ENCODE measurements around the gene SMG6.

Gene SMG6

DNA sequence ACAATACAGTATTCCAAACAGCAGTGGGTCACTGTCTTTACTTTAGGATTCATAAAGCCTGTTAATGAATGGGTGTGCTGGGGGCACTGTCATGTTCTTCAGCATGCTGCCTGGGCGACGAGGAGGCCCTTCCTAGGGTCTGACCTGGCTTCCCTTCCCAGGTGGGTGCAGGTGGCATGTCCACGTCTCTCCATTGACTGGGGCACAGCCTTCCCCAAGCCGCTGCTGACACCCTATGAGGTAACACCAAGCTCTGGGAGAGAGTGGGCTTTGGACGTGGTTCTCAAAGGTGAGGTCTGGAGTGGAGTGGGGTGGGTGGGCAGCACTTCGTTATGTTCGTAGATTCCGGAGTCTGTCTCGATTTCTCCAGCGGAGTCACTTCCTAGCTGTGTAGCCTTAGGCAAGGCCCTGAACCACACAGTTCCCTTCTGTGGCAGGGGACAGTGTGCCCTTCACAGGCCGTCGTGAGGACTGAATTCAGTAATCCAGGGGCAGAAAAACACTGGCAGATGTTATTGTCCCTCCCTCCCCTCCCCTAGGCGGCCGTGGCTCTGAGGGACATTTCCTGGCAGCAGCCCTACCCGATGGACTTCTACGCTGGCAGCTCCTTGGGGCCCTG is 262.5 kb downstream of the SMG6 start:
- DNase-seq: no peak

DNA sequence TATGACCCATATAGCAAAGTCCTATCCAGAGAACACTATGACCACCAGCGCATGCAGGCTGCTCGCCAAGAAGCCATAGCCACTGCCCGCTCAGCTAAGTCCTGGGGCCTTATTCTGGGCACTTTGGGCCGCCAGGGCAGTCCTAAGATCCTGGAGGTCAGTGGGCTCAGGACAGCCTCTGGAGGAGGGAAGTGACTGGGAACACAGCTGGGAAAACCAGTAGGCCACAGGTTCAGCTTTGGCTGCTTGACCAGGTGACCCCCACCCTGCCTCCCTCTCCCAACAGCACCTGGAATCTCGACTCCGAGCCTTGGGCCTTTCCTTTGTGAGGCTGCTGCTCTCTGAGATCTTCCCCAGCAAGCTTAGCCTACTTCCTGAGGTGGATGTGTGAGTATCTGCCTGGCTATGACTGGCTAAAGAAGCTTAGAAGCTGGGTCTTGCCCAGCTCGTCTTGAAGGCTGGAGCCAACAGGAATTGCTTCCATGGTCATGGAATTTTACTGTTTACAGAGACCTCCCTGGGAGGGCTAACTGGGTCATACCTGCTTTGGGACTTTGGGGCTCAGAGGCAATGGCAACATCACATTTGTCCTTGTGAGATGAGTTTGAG is 263.3 kb downstream of the SMG6 start:
- DNase-seq: no peak

DNA sequence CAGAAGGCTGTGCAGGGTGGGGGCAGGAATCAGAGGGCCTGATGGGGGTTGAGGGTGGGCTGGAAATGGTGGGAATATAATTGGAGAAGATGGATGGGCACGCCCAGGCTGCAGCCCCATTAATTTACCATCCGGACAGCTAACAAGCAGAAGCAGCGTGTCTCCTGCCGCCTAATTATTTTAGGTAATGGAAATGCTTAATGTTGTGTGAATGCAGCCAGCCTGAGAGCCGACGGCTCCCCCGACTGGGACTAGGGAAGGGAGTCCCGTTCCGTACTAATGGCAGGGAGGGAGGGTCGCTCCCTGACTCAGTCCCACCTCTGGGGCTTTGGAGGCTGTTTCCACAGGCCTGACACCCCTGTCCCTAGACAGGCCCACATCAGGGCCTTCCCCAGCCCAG is 266.4 kb downstream of the SMG6 start:
- no peak for DNase-seq

DNA sequence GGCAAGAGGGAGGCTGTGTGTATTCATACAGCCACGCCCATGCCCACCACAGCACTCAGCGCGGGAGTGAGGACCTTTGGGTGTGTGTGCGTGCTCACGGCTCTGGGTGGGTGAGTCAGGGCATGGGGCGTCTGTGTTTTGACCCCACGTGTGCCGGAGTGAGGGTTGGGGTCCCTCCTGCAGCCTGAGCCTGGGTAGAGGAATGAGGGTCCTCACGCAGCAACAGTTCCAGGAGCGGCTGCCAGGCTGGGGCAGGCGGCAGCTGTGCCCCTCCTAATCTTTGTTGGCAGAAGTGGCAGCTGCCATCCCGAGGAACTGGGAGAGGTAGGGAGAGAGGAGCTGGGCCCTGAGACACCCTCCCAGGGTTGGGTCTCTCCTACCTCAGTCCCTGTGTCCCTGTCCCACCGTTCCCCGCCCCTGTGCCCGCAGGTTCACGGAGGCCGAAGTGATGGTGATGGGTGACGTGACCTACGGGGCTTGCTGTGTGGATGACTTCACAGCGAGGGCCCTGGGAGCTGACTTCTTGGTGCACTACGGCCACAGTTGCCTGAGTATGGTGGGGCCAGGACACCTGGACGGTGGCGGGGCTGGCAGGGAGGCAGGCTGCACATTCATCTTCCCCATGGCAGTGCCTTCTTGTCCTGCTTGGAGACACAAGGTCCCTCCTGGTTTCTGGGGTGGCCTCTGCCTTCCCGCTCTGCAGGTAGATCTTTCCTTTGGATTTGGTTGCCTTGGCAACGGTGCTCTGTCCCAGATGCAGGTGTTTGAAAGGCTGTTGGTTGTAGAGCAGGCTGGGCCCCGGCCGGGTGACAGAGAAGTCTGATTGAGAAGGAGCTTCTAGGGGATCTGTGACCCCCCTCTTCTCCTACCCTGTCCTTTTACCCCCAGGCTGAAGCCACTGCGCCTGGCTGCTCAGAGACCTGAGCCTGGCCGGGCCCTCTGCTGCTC is 267.8 kb downstream of the SMG6 start:
- DNase-seq: no peak

DNA sequence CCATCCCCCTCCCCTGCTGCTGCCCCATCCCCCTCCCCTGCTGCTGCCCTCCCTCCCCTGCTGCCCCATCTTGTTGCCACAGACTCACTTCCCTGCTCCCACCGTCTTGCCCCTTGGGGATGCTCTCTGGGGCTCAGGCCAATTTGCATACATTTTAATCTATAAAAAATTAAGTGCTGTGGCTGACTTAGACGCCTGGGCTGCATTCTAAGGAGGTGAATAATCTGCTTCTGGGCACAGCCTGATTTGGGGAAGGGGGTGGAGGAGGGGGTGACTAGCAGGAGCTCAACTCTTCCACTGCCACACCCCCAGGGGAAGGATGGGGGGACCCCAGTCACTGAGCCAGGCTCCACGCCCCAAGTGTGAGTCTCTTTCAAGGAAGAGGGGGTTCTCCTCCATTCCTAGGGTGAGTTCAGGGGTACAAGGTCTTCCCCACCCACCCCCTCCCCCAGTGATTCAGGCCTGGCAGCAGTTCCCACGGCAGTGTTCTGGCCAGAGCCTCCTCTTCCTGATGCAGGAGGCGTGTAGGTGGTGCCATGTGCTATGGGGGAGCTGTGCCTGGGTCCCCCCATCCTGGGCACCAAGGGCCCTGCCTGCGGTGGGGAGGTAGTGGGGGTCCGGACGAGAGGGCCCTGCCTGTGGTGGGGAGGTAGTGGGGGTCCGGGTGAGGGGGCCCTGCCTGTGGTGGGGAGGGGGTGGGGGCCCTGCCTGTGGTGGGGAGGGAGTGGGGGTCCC is 268.6 kb downstream of the SMG6 start:
- no peak for DNase-seq

DNA sequence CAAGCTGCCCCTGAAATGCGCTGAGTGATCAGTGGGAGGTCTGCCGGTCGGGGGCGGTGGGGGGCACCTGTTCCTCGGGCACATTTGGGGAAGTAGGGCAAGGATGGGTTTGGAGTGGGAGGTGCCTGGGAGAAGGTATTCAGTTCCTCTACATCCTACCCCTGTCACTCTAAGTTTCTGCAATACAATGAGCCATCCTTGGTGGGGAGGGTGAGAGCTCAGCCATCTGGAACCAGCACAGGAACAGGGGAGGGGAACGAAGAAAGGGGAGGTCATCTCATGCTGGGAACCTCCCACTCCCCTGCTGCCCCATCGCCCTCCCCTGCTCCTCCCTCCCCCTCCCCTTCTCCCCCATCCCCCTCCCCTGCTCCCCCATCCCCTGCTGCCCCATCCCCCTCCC is 269.4 kb downstream of the SMG6 start:
- DNase-seq: no peak

DNA sequence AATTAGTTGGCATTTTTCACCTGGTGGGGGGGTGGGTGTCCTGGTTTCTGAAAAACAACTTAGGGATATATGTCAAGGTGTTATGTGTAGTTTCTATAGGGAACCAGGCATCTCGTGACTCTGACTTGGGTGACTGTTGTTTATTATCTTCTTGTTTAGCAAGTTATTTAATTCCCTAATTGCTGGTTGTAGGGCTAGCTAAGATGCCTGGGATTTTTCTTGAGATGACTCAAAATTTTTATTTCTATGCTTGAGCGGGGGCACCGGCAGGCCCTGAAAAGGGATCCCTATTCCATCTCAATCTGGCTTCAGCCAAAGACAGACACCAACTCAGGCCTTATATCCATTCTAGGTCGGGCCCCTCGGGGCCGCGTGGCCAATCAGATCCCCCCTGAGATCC is 270.4 kb downstream of the SMG6 start:
- no peak for DNase-seq

DNA sequence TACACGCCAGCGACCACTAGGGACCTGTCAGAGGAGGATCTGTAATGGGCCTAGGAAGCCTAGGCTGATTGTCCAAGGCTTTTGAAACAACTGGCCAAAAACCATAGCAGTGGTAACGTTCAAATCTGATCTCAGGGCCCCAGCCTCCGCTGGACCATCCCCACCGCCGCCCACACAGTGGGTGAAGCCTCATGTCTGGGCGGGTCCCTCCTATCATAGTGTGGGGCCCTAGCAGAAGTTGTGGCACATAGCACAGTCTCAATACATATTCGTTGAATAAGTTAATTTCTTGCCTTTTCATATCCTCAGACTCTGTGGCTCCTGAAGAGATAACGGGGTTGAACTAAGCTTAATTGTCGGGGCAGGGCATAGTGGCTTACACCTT is 272.8 kb downstream of the SMG6 start:
- no peak for DNase-seq

DNA sequence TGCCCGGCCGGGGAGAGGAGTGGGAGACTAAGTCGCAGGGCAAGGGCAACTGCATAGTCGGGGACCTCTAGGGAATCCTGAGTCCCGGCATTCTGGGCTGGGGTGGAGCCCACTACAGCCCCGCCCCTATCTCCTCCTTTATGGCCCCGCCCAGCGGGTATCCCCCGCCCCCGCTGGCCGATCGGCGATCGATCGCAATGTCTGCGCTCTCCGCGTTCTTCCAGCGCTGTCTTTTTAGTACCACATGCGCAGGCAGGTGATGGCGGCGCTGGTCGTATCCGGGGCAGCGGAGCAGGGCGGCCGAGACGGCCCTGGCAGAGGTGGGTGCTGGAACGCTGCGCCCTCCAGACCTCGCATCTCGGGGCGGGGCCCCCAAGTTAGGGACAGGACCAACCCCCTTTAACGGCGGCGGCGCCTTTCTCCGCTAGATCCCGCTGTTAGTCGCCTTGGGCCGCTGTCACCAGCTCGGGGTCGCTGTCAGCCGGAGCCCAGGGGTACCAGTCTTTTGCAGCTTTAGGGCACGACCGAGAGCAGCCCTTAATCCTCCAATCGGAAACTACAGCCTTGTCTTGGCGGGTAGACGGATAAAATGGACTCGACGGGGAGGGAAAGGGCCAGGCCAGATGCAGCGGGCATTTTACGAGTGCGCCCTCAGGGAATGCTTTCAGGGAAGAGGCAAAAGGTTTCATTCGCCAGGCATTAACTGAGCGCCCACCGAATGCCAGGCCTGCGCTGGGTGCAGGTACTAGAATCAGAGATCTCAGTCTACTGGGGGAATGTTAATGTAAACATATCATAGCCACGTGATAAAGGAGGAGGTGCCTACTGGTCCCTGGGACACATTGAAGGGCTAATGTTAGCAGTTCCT is 273.4 kb downstream of the SMG6 start, which contains the start of gene DPH1:
DPH1 (plus strand) TSS at position 243 of the 868 bp plus-strand sequence; CDS start at position 260, 17 bp downstream.
- peak; percentile 82 for DNase-seq

DNA sequence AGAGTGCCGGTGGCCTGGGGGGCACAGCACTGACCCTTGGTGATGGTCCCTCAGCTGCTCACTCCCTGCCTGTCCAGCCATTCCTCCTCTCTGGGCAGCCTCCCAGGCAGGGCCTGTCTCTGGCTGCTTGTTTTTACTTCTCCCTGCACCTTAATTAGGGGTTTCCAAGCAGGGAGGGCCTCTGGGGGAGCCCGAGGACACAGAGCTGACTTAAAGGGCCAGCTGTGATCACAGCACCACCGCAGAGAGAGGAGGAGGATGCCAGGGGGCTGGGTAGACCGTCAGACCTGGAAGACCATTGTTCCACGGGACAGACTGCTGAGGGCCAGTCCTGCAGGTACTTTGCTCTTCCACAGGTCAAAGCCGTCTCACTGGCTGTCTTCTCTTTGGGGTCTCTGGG is 274.8 kb downstream of the SMG6 start:
- no peak for DNase-seq

DNA sequence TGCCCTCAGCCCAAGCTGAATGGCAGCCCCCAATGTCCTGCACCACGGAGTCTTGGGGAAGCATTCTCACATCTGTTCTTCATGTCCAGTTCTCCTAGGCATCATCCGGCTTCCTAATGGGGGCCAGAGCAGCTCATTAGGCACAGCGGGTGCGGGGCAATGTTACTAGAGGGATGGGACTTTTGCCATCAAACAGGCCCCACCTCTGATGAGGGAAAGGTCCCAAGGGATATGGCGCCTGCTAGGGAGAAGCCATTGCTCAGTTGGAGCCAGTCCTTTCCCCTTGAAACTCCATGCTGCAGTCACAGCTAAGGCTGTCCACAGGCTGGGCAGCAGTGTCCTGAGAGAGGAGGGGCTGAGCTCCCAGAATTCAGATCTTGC is 275.4 kb downstream of the SMG6 start:
- DNase-seq: no peak

DNA sequence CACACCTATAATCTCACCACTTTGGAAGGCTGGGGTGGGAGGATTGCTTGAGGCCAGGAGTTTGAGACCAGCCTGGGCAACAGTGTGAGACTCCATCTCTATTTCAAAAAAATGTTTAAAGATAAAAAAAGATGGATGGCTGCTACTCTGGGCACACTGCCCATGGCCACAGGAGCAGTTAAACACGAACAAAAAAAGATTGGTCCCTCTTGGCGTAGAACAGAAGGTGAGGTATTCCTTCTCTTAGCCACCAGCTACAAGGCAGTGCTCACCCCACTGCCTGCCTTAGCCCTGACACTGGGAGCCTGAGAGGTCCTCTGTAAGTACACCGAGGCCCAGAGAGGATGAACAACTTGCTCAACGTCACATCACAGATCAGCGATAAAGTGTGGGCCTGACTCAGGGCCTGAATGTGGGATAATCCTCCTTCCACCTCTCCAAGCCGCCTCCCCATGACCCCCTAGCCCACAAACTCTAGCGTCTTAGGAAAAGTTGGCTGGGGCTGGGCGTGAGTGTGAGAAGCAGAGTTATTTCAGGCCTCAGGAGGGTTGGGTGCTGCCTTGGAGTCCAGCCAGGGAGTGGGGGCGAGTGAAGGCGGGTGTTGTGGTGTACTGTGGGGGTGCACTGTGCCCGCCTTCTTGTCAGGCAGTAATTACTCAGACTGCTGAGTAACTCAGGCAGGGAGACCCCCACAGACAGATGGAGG is 275.9 kb downstream of the SMG6 start:
- DNase-seq: no peak

DNA sequence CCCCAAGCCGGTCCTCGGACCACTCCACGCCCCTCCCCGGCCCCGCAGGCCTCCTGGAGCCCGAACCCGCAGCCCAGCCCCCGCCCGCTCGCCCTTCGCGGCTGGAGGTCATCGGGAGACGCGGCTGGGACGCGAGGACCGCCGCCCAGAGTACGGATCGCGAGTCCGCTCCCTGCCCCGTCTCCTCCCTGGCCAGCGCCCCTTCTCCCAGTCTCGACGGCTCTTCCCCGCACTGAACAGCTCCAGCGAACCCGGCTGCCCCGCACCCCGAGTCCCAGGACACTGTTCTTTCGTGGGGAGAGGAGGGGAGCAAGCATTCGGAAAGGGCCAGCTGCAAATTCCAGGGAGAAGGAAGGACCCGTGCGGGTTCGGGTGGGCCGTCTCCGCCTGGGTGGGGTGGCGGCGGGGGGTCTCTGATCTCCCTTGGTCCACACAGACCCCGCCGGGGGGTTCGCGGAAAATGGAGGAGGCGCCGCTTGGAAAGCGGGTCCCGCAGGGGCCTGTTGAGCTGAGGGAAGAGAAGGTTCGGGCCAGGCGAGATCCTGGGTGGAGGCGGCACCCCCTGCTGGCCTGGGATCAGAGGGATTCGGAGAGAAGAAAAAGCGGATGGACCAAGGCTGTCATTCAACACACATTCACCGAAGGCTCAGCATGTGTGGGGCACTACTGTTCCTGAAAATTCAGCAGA is 277.8 kb downstream of the SMG6 start:
- DNase-seq: no peak

DNA sequence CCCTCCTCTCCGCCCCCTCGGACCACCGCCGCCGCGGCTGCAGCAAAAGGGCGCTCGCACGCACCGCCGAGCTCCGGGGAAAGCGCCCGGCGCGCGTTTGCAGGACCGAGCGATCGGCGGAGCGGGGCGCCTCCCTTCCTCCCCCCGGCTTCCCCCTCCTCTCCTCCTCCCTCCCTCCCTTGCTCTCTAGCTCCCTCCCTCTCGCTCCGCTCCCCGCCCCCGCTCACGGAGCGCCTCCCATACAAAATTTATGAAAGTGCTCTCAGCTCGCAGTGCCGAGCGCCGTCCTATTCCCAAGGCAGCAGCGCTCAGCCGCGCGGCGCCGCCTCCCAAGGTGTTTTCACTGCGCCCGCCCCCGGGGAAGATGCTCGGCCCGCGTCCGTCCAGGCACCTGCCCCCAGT is 278.4 kb downstream of the SMG6 start, which contains the start of gene RTN4RL1:
RTN4RL1 (minus strand) TSS at position 115 of the 402 bp plus-strand sequence. CDS start 469 bp downstream, outside the sequence.
- peak; percentile 76 for DNase-seq

DNA sequence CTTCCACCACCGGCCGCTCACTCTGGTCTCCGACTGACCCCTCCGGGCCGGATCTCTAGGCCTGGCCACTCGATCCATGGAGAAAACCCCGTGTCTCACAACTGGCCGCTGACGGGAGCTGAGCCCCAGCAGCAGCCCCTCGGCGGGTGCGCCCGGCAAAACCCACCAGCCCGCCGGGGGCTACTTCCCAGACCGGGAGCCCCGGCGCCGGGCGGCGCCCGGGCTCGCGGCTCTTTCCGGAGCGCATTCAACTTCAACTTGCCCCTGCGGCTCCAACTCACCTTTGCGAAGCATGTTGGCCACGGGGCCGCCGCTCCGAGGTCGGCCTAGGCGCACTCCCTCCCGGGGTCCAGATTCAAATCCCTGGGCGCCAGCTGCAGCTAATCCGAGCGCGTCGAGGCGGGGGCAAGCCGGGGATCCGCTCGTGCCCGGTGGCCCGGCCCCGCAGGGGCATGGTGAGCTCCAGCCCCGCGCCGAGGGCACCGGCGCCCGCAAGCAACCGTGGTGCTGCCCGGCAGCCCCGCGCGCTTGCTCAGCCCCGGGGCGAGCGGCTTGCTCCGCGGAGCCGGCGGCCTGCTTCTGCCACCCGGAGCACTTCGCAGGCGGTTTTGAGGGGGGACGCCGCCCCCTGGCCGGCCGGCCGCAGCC is 278.9 kb downstream of the SMG6 start:
- no peak for DNase-seq

DNA sequence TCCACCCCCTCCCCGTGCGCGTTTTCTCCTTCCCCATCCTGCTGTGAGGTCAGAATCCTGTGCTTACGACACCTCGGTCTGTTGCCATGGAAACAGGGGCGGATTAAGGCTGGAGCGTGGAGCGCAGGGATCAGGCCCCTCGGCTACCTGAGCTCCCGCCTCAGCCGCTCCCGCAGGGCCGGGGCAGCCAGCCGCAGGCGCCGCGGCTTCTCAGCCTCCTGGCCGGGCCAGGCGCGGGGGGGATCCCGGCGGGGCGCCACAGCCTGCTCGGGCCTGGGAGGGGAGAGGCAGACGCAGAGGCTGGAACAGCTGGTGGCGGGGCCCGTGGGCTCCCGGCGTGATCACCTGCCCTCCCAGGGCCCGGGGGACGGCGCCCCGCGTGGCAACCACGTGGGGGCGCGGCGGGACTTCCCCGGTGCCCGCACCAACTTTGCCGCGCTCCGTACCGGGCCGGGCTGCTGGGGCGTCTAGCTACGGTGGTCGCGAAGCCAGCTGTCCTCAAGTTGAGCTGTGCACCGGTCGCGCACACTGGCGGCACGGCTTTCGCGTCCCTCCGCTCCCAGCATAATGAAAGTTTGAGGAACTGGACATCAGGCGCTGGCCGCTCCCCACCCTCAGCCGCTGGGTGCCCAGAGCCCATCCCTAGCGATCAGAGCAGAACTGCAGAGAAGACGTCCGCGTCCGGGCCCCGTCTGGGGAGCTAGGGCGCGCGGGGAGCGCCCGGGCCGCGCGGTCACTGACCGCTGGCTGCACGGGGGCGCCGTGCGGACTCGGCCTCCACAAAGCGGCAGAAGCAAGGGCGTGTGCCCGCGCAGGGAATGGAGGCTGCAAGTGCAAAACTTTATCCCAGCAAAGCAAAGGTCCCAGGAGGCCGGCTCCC is 279.7 kb downstream of the SMG6 start:
- DNase-seq: peak; percentile 38

DNA sequence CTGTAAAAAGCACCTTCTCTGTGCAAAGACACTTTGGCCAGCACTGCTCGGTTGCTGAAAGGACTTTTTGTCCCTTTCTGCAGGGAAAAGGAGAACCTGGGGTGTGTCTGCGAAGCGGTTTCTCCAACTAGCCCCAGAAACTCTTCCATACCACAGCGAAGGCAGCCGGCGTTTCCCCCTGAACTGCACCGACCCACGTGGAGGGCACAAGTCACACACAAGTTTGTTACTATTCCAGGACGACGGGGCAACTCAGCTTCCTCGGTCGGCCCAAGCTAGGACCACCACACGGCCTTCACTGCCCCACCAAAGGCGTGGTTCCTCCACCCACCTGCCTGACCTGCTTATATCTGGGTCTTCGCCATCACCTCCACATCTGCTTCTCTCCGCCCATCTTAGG is 280.3 kb downstream of the SMG6 start:
- DNase-seq: no peak

DNA sequence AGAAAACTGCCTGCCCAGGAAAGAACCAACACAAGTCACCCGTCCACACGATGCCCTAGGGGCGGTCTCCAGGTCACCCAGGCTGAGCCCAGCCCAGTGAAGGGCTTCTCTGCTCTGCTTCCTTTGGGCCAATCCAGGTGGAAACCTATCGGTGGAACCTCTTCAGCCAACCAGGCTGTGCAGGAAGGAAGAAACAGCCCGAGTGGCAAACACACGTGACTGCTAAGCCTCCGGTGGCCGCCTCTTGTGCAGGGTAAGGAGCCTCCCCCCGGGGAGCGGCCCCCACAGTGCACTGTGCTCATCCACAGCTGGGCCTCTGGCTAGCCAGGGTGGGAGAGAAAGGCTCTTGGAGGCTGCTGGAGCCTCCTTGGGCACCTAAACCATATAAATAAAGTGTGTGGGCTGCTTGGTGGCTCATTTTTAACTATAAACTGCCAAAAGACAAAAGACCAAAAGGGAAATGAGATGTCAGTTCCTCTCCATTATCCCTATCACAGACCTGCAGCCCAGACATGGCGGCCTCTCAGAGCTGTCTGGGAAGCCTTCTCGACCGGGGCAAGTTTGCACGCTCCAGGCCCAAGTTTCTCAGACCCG is 280.8 kb downstream of the SMG6 start:
- no peak for DNase-seq

DNA sequence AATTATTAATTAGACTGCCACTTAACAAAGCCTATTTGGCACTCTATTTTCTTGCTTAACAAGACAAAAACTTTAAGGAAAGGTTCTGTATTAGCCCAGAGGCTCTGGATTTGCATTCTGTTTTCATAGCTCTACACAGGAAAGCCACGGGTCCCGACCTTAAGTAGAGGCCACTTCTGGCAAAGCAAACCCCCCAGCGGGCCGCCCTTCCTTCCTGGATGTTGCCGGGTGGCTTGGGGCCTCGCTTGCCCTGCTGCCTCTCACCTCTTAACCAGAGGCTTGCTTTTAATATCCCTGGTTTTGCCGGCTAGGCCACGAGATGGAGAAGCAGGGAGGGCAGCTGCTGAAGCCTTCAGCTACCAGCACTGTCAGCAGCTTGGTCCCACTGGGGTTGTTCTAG is 282.9 kb downstream of the SMG6 start:
- DNase-seq: no peak
